Heart right ventricle (tissue), 16 donors: ENCODE data around the gene DHH. TPM values are rescaled to one million over a fixed set of nuclear protein-coding genes. Genes with fewer than 3 reads are reported as not detected.

Experiments
- ATAC-seq, 8 donors: fragments of 200-7000 bp; cut with Tn5 transposase; one replicate each; pipeline ENCODE4 v1.9.1; 2020; ENCODE audit warnings: mild to moderate bottlenecking in 8 of 8, moderate library complexity in 8 of 8, moderate number of reproducible peaks in 1 of 8
- DNase-seq, 2 donors: peaks; one replicate each; pipeline ENCODE4 v3.0.0-alpha.2; 2020
- H3K27ac ChIP-seq, 10 donors: fragments of 200-600 bp; sonication (generic) in 2 of 10; one replicate each; pipeline versions ENCODE4 v1.5.0 to v1.8.0; 2020 to 2022; ENCODE audit warnings: mild to moderate bottlenecking in 3 of 10
- H3K27me3 ChIP-seq, 7 donors: fragments of 200-600 bp; one replicate each; pipeline ENCODE4 v1.8.0; 2021 to 2022; ENCODE audit warnings: mild to moderate bottlenecking in 2 of 7
- H3K36me3 ChIP-seq, 9 donors: fragments of 200-600 bp; sonication (generic) in 1 of 9; one replicate each; pipeline versions ENCODE4 v1.5.0 to v1.8.0; 2020 to 2022; ENCODE audit warnings: mild to moderate bottlenecking in 2 of 9
- H3K4me1 ChIP-seq, 9 donors: fragments of 200-600 bp; sonication (generic) in 1 of 9; one replicate each; pipeline versions ENCODE4 v1.5.0 to v1.8.0; 2020 to 2022; ENCODE audit warnings: mild to moderate bottlenecking in 4 of 9
- H3K4me3 ChIP-seq, 10 donors: fragments of 200-600 bp; sonication (generic) in 2 of 10; one replicate each; pipeline versions ENCODE4 v1.5.0 to v1.8.0; 2020 to 2022; ENCODE audit warnings: mild to moderate bottlenecking in 7 of 10, moderate library complexity in 2 of 10
- H3K9me3 ChIP-seq, 11 donors: fragments of 200-600 bp in 10 of 11; sonication (generic) in 2 of 11; one replicate each; pipeline versions ENCODE4 v1.5.0 to v1.8.0; 2013 to 2022; ENCODE audit warnings: mild to moderate bottlenecking in 2 of 11, control low read depth in 1 of 11, moderate library complexity in 1 of 11
- WGBS, 2 donors: extraction: QIAGEN DNeasy Blood & Tissue Kit; methylation state at CpG; one replicate each; pipeline ENCODE4 v1.1.7; 2013; ENCODE audit warnings: inconsistent platforms in 1 of 2; 5-methylcytosine and 5-hydroxymethylcytosine counted together
- intact Hi-C, 10 donors: fragments of 100-400 bp; cut with DNase I; formaldehyde crosslinking; loops; one replicate each; pipeline versions ENCODE4 v1.11.1 to v1.14.2; 2022
- polyA plus RNA-seq, 2 donors: library from polyadenylated mRNA; stranded (reverse); fragments of 200-250 nt; gene quantifications; one replicate each; pipeline ENCODE4 v1.2.3, GENCODE V29; 2013
- total RNA-seq, 10 donors: library from RNA; stranded (reverse); fragmentation: NEBNext Ultra II Directional in 3 of 10; extraction: Animal tissue kit (Norgen Biotek cat#: 25700) in 3 of 10; gene quantifications; one replicate each; pipeline versions ENCODE4 v1.2.1 to v1.2.4, GENCODE V29; 2021 to 2023
- TF ChIP-seq, protein P1 (sequence below), 9 donors: fragments of 200-600 bp; sonication (generic) in 2 of 9; IDR thresholded peaks; one replicate each; pipeline versions ENCODE4 v1.5.0 to v1.8.0; 2021 to 2022; ENCODE audit warnings: antibody characterized with exemption in 9 of 9, mild to moderate bottlenecking in 5 of 9, moderate library complexity in 1 of 9
- donor health status: Arrhythmogenic right ventricular cardiomyopathy.
- donor health status: ischemic (EF 13 %, LVEDD 7.1; RV severe dilation, severe dysfunction).
- donor health status: healthy with polysubstance abuse.
- donor health status: DM: no; HTN: yes; CAD: no.
- donor health status: DM: no; HTN: no; CAD: no.
- donor health status: ischemic (EF 25% LVEDD 6.9; RV normal size, moderate dysfunction).
- donor health status: ischemic (EF 25% LVEDD 5.7; RV mildly dilated, moderate dysfunction).
- donor health status: healthy.
- donor health status: DM: yes; HTN: yes; CAD: no.
- donor health status: Ischemic cardiomyopathy.
- donor health status: ischemic (EF 35%, LVEDD 5.7; RV mildly dilated, moderate dysfunction).
- donor health status: nonischemic (EF 11% LVEDD 7.7; RV severe dilation, severe dysfunction).
- donor health status: DM: yes; HTN: yes; CAD: no.
- donor health status: PGD.
- donor health status: ischemic (EF 29% LVEDD 5.4; RV normal size, mild dysfunction).
- donor health status: nonischemic (EF 23%, LVEDD 6.1; RV moderate dilation, normal function).

Gene DHH
- total and polyA plus RNA-seq, 12 donors, result 0.32 to 1.6 (median 0.74) TPM

- intact Hi-C loops, result loop anchor here in 2 of 10 donors (2.0 to 5.0 kb wide), 2 partner anchors 20 to 42 kb away; partner anchors contain the start of gene RHEBL1 (in 1 of the 2)
- Histone ChIP-seq H3K4me3 (peak overlapping the region; percentile 19 to 100 (median 93)), H3K4me1 (peaks cover 13 to 67% (median 62%) of the 10 kb centered on the region in 9 donors), H3K9me3 (no peaks in the 10 kb centered on the region), H3K27ac (peak overlapping the region; percentile 93 to 100 (median 98)), H3K27me3 (no peaks in the 10 kb centered on the region), H3K36me3 (peaks cover 0 to 36% (median 2%) of the 10 kb centered on the region in 9 donors)
- WGBS, 2 donors, result 5 to 6% methylated on average over 4 of the region's 4 CpGs
- ATAC-seq, result peak; percentile 13 to 65 (median 60)
- peak; percentile 39 to 73 for DNase-seq
- TF ChIP-seq, protein P1, sequence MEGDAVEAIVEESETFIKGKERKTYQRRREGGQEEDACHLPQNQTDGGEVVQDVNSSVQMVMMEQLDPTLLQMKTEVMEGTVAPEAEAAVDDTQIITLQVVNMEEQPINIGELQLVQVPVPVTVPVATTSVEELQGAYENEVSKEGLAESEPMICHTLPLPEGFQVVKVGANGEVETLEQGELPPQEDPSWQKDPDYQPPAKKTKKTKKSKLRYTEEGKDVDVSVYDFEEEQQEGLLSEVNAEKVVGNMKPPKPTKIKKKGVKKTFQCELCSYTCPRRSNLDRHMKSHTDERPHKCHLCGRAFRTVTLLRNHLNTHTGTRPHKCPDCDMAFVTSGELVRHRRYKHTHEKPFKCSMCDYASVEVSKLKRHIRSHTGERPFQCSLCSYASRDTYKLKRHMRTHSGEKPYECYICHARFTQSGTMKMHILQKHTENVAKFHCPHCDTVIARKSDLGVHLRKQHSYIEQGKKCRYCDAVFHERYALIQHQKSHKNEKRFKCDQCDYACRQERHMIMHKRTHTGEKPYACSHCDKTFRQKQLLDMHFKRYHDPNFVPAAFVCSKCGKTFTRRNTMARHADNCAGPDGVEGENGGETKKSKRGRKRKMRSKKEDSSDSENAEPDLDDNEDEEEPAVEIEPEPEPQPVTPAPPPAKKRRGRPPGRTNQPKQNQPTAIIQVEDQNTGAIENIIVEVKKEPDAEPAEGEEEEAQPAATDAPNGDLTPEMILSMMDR (IDR thresholded peaks at IDR 0.05), result no peak
Observed at GRCh38 chr12:49108958-49109404, 14.4 kb upstream of the DHH start.

DNA sequence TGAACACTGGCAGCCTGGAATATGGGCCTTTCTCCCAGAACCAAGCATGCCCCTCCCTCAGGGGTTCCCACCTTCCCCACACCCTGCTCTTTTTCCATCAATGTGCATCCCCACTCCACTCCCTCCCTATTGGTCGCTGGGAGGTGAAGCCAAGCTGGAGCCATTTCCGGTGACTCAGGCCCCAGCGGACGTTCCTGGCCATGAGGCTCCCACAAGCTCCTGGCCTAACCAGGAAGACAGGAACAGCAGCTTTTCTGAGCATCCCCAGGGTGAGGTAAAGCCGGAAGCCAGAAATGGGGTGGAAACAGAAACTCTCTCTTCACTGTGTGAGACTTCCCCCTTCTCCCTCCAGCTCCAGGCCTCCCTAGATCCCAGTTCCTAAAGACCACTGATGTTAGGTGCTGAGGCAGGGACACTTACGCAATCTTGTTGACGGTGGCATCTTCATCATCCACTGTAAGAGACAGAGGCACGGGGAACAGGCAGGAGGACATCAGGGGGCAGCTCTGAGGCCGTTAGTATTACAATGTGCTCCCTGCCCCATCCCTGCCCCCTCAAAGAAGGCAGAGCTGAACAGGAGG, 11.0 kb upstream of the DHH start:
- peaks cover 13 to 66% (median 55%) of the 10 kb centered on the region in 9 donors for H3K4me1 ChIP-seq
- TF ChIP-seq, protein P1 (IDR thresholded peaks at IDR 0.05), result no peak
- WGBS, 2 donors, result 53 to 55% methylated on average over 9 of the region's 9 CpGs

GRCh38 chr12:49104822-49105221, 10.2 kb upstream of the DHH start:
- TF ChIP-seq, protein P1 (IDR thresholded peaks at IDR 0.05), result no peak
- DNase-seq (no peak), ATAC-seq (no peak)
- Histone ChIP-seq H3K27ac (peak overlapping the region in 8 of 10 donors; percentile 37 to 100 (median 62)), H3K9me3 (no peaks in the 10 kb centered on the region), H3K4me3 (no peak overlapping the region), H3K27me3 (no peaks in the 10 kb centered on the region), H3K36me3 (peaks cover 4 to 78% (median 43%) of the 10 kb centered on the region in 9 donors), H3K4me1 (peaks cover 13 to 66% (median 55%) of the 10 kb centered on the region in 9 donors)
- intact Hi-C loops, result loop anchor here in 1 of 10 donors (5.0 kb wide), 1 partner anchor 38 kb away; the partner anchor contains the start of gene RHEBL1
- WGBS, 2 donors, result 70 to 86% methylated on average over 3 of the region's 3 CpGs

More for the DNA sequence above, 11.0 kb upstream of the DHH start:
- Histone ChIP-seq H3K36me3 (peaks cover 0 to 70% (median 36%) of the 10 kb centered on the region in 9 donors), H3K4me3 (no peak overlapping the region), H3K27ac (peak overlapping the region in 7 of 10 donors; percentile 43 to 100 (median 64)), H3K27me3 (no peaks in the 10 kb centered on the region), H3K9me3 (no peaks in the 10 kb centered on the region)
- intact Hi-C loops, result loop anchor here in 1 of 10 donors (5.0 kb wide), 1 partner anchor 38 kb away; the partner anchor contains the start of gene RHEBL1
- DNase-seq (no peak), ATAC-seq (peak in 4 of 8 donors; percentile 26 to 50 (median 38))

GRCh38 chr12:49100380-49100779, 5.8 kb upstream of the DHH start:
- H3K36me3 ChIP-seq, result peaks cover 4 to 99% (median 66%) of the 10 kb centered on the region in 9 donors
- H3K9me3 ChIP-seq, result no peaks in the 10 kb centered on the region
- H3K27ac ChIP-seq, result no peak overlapping the region
- DNase-seq, result no peak
- intact Hi-C loops, result no loop called here
- TF ChIP-seq, protein P1 (IDR thresholded peaks at IDR 0.05), result no peak
- no peak for ATAC-seq
- peaks cover 0 to 4% (median 0%) of the 10 kb centered on the region in 7 donors for H3K27me3 ChIP-seq
- H3K4me3 ChIP-seq, result no peak overlapping the region
- 95 to 97% methylated on average over 6 of the region's 6 CpGs for WGBS, 2 donors
- H3K4me1 ChIP-seq, result peaks cover 0 to 22% (median 13%) of the 10 kb centered on the region in 9 donors
